ENCODE measurements around the gene UNC50.

GRCh38 chr2:98579926-98580325 lies 28.5 kb upstream of the UNC50 start:
- TF ChIP-seq POLR2A (IDR thresholded peaks at IDR 0.05; ENCODE audit: extremely low read depth, insufficient read length) (no peak), MYC (IDR thresholded peaks at IDR 0.05; ENCODE audit: low read depth, low read length) (no peak)
- TF ChIP-seq, protein P1, sequence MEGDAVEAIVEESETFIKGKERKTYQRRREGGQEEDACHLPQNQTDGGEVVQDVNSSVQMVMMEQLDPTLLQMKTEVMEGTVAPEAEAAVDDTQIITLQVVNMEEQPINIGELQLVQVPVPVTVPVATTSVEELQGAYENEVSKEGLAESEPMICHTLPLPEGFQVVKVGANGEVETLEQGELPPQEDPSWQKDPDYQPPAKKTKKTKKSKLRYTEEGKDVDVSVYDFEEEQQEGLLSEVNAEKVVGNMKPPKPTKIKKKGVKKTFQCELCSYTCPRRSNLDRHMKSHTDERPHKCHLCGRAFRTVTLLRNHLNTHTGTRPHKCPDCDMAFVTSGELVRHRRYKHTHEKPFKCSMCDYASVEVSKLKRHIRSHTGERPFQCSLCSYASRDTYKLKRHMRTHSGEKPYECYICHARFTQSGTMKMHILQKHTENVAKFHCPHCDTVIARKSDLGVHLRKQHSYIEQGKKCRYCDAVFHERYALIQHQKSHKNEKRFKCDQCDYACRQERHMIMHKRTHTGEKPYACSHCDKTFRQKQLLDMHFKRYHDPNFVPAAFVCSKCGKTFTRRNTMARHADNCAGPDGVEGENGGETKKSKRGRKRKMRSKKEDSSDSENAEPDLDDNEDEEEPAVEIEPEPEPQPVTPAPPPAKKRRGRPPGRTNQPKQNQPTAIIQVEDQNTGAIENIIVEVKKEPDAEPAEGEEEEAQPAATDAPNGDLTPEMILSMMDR (IDR thresholded peaks at IDR 0.05; ENCODE audit: low read depth, low read length), result no peak
